ENCODE results near the gene ADAMTS15. TPM values are rescaled to one million over a fixed set of nuclear protein-coding genes. Genes with fewer than 3 reads are reported as not detected.

The ADAMTS15 gene
- total and polyA plus RNA-seq, 10 donors: 0.41 to 6.9 (median 2.2) TPM

DNA sequence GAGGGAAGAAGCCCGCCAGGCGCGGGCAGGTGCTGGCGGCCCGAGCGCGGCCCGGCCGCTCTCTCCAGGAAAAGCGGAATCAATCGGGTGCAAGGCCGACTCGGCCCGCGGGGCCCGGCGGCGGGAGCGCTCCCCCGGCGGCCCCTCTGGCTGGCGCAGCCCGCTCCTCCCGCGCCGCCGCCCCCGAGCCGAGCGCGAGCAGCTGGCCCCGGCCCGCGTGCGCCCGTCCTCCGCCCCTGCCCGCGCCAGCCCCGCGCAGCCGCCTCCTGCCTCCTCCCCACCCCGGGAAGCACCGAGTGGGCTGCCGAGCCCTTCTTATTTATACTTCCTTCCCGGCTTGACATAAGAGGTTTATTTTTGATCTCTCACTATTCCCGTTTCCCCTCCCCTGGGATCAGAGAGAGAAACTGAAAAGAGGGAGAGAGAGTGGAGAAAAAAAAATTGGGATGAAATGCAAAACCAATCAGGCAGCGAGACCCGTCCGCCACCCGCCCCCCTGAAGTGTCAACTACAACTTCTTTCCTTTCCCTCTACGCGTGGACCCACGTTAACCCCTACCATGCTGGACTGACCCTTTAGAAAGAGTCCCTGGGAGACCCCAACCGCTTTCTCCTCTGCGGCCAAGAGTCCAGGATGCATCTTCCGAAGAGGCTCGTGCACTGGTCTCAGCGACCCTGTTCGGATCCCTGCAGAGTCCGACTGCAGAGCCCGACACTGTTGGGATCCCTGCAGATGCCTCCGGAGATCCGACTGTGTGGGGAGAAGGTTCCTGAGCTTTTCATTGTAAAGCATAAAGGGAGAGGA is 19.9 kb upstream of the ADAMTS15 start, which contains the start of gene ADAMTS8:
Gene ADAMTS8, minus strand, starts transcription at position 294 of the 804 bp plus-strand sequence. CDS start 323 bp downstream, outside the sequence.
- Histone ChIP-seq H3K4me1 (peaks cover 7 to 26% (median 16%) of the 10 kb centered on the region in 6 donors), H3K4me3 (peak within 1 kb of the TSS; percentile 6 to 66 (median 32)), H3K27me3 (replicated peaks in 1 of 7) (peaks cover 0 to 78% (median 47%) of the 10 kb centered on the region in 7 donors), H3K9me3 (no peaks in the 10 kb centered on the region), H3K36me3 (no peaks in the 10 kb centered on the region), H3K27ac (no peak within 1 kb of the TSS)
- WGBS, 5 donors: 3 to 9% (median 5%) methylated on average over 41 to 64 of the region's 64 CpGs
- TF ChIP-seq POLR2AphosphoS5 (IDR thresholded peaks at IDR 0.05): no peak
- intact Hi-C loops (cut with DNase I; ENCODE audit: low total_unique reads): loop anchor here (10.0 kb wide), 1 partner anchor 214 kb away; no protein-coding TSS in a partner anchor
- DNase-seq: no peak

DNA sequence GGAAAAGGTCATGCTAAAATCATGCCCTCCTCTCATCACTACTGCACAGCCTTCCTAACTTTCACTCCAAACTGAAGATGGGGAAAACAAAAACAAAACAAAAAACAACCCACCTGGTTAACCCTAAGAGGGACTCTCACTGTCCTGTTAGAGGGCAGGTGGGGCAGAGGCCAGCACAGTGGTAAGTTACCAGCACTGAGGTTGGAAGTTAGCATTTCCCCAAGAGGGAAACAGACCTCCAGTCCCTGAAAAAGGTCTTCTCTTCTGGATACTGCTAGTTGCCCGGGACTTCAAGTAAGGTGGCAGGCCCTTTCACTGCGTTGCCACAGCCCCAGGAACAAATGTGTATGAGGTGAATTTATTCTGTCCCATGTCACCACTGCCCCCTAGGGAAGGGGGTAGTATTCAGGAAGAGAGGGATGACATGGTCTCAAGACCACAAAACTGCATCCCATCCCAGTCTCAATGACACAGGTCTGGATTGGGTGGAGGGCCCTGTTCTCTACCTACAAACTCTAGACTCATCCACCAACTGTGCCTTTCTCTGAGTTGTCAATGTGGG is 19.2 kb upstream of the ADAMTS15 start:
- TF ChIP-seq POLR2A (IDR thresholded peaks at IDR 0.05) (no peak), POLR2AphosphoS5 (IDR thresholded peaks at IDR 0.05) (no peak)
- TF ChIP-seq, protein P1, sequence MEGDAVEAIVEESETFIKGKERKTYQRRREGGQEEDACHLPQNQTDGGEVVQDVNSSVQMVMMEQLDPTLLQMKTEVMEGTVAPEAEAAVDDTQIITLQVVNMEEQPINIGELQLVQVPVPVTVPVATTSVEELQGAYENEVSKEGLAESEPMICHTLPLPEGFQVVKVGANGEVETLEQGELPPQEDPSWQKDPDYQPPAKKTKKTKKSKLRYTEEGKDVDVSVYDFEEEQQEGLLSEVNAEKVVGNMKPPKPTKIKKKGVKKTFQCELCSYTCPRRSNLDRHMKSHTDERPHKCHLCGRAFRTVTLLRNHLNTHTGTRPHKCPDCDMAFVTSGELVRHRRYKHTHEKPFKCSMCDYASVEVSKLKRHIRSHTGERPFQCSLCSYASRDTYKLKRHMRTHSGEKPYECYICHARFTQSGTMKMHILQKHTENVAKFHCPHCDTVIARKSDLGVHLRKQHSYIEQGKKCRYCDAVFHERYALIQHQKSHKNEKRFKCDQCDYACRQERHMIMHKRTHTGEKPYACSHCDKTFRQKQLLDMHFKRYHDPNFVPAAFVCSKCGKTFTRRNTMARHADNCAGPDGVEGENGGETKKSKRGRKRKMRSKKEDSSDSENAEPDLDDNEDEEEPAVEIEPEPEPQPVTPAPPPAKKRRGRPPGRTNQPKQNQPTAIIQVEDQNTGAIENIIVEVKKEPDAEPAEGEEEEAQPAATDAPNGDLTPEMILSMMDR (IDR thresholded peaks at IDR 0.05 in 8 of 11, conservative IDR thresholded peaks at IDR 0.05 in 3 of 11): no peak

DNA sequence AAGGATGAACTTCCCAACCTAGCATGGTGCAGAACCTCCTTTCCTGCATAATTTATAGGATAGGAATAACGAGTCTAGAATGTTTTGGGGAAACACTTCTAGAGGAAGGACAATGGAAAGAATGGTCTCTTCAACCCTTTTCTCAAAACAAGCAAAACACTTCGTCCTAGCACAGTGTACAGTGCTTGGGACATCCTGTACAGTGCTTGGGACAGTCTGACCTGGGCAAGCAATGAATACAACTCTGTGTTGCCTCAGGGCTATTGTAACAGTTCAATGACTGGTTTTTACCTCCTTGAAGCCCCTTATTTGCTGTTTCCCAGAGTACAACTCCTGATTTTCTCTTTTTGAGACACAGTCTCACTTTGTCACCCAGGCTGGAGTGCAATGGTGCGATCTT is 18.5 kb upstream of the ADAMTS15 start:
- intact Hi-C loops (cut with DNase I; ENCODE audit: low total_unique reads): loop anchor here (10.0 kb wide), 2 partner anchors 215 to 465 kb away; no protein-coding TSS in a partner anchor
- no peak for DNase-seq
- TF ChIP-seq POLR2A (IDR thresholded peaks at IDR 0.05): no peak
- TF ChIP-seq, protein P1 (IDR thresholded peaks at IDR 0.05 in 8 of 11, conservative IDR thresholded peaks at IDR 0.05 in 3 of 11): peak in 1 of 11 experiments; percentile 1
- TF ChIP-seq POLR2AphosphoS5 (IDR thresholded peaks at IDR 0.05): no peak
- Histone ChIP-seq H3K36me3 (no peaks in the 10 kb centered on the region), H3K4me3 (peak overlapping the region in 1 of 8 donors; percentile 10), H3K27ac (no peak overlapping the region), H3K9me3 (no peaks in the 10 kb centered on the region), H3K27me3 (replicated peaks in 1 of 7) (peaks cover 0 to 68% (median 47%) of the 10 kb centered on the region in 7 donors), H3K4me1 (peaks cover 7 to 29% (median 18%) of the 10 kb centered on the region in 6 donors)
- 41 to 62% (median 54%) methylated on average over 3 of the region's 3 CpGs for WGBS, 5 donors

More for the DNA sequence above, 19.2 kb upstream of the ADAMTS15 start:
- 54 to 76% (median 62%) methylated on average over 2 of the region's 2 CpGs for WGBS, 5 donors
- Histone ChIP-seq H3K9me3 (no peaks in the 10 kb centered on the region), H3K36me3 (no peaks in the 10 kb centered on the region), H3K4me3 (no peak overlapping the region), H3K27me3 (replicated peaks in 1 of 7) (peaks cover 0 to 76% (median 47%) of the 10 kb centered on the region in 7 donors), H3K4me1 (peaks cover 7 to 26% (median 16%) of the 10 kb centered on the region in 6 donors), H3K27ac (no peak overlapping the region)
- intact Hi-C loops (cut with DNase I; ENCODE audit: low total_unique reads): loop anchor here (10.0 kb wide), 1 partner anchor 214 kb away; no protein-coding TSS in a partner anchor
- no peak for DNase-seq

DNA sequence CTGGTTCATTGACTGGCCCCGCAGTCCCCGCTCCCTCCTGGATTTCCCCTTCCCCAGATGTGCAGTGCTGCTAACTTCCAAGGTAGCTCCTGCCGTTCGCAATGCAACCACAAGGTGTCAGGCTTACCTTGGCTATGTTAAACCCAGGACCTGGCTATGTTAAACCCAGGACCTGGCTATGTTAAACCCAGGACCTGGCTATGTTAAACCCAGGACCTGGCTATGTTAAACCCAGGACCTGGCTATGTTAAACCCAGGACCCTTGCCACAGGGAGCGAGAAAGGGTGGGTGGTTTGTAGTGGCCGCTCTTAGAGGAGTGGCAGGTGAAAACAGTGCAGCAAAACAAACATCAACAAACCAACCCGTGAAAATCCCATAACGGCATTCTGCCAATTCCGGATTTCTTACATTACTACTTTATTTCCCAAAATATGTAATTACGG is 17.1 kb upstream of the ADAMTS15 start:
- Histone ChIP-seq H3K4me3 (no peak overlapping the region), H3K27ac (no peak overlapping the region), H3K9me3 (no peaks in the 10 kb centered on the region), H3K4me1 (peaks cover 7 to 38% (median 20%) of the 10 kb centered on the region in 6 donors), H3K27me3 (replicated peaks in 1 of 7) (peaks cover 0 to 58% (median 42%) of the 10 kb centered on the region in 7 donors), H3K36me3 (no peaks in the 10 kb centered on the region)
- peak; percentile 83 for DNase-seq
- intact Hi-C loops (cut with DNase I; ENCODE audit: low total_unique reads): loop anchor here (10.0 kb wide), 1 partner anchor 463 kb away; no protein-coding TSS in a partner anchor
- TF ChIP-seq, protein P1 (IDR thresholded peaks at IDR 0.05 in 8 of 11, conservative IDR thresholded peaks at IDR 0.05 in 3 of 11): peak; percentile 35 to 75 (median 64)
- no peak for TF ChIP-seq POLR2AphosphoS5 (IDR thresholded peaks at IDR 0.05)
- WGBS, 5 donors: 18 to 38% (median 21%) methylated on average over 10 of the region's 10 CpGs
